Uterus (tissue), 2 donors: ENCODE measurements around the gene MOB3A.

Source experiments
- CTCF ChIP-seq, 4 experiments: fragments of 200-600 bp in 2 of 4; fragments of 450-650 bp in 2 of 4; sonication (generic) in 2 of 4; IDR thresholded peaks; one replicate each; pipeline ENCODE4 v1.5.1; 2016 to 2019; ENCODE audit warnings: antibody characterized with exemption in 4 of 4, mild to moderate bottlenecking in 2 of 4, moderate library complexity in 1 of 4
- POLR2A ChIP-seq, 2 donors: fragments of 450-650 bp; IDR thresholded peaks; one replicate each; pipeline ENCODE4 v1.6.1; 2016; ENCODE audit warnings: antibody characterized with exemption in 2 of 2, mild to moderate bottlenecking in 1 of 2, moderate library complexity in 1 of 2

- TF ChIP-seq CTCF (IDR thresholded peaks at IDR 0.05), result no peak
- TF ChIP-seq POLR2A (IDR thresholded peaks at IDR 0.05), result no peak
Observed at GRCh38 chr19:2038284-2039088, 57.6 kb downstream of the MOB3A start.
